ENCODE measurements around the gene BIRC2. TPM values are rescaled to one million over a fixed set of nuclear protein-coding genes. Genes with fewer than 3 reads are reported as not detected.

Gene BIRC2
- total RNA-seq, 1 donor from 2014 or later = 56.6 TPM

- H3K36me3 ChIP-seq (ENCODE audit: control insufficient read depth, insufficient read depth, low read length) = peaks cover 10% of the 10 kb centered on the region
- FAIRE-seq = no peak
Observed at GRCh38 chr11:102401905-102402304, 54.9 kb downstream of the BIRC2 start.

GRCh38 chr11:102402548-102402947 is 55.5 kb downstream of the BIRC2 start:
- TF ChIP-seq CTCF (IDR thresholded peaks at IDR 0.05; ENCODE audit: insufficient read depth, low read length, severe bottlenecking) = no peak
- Histone ChIP-seq H3K27me3 (ENCODE audit: control insufficient read depth, insufficient read depth, low read length) (no peaks in the 10 kb centered on the region), H3K4me3 (ENCODE audit: low read depth, low read length) (no peak overlapping the region), H3K36me3 (ENCODE audit: control insufficient read depth, insufficient read depth, low read length) (peaks cover 12% of the 10 kb centered on the region)
- DNase-seq (ENCODE audit: low read depth) (no peak), FAIRE-seq (no peak)

More at GRCh38 chr11:102401905-102402304, 54.9 kb downstream of the BIRC2 start:
- H3K4me3 ChIP-seq (ENCODE audit: low read depth, low read length) = no peak overlapping the region
- H3K27me3 ChIP-seq (ENCODE audit: control insufficient read depth, insufficient read depth, low read length) = no peaks in the 10 kb centered on the region
- TF ChIP-seq CTCF (IDR thresholded peaks at IDR 0.05; ENCODE audit: insufficient read depth, low read length, severe bottlenecking) = no peak
- DNase-seq (ENCODE audit: low read depth) = no peak

DNA sequence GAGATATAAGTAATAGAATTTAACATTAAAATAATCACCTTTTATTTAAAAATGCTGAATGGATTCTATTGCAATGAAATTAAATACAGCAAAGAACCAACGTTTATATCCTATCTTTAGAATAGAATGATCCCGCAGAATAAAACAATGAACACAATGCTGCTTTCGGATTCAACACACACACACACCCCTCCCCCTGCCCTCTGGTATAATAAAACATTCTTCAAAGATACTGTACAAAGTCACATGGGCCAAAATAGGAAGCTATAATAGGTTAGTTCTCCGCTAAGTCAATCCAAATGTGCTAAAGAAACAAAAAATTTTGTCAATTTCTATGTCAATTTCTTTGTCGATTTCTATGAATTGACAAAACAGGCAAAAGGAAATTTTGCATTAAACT is 58.5 kb downstream of the BIRC2 start:
- no peaks in the 10 kb centered on the region for H3K27me3 ChIP-seq (ENCODE audit: control insufficient read depth, insufficient read depth, low read length)
- FAIRE-seq = no peak
- H3K36me3 ChIP-seq (ENCODE audit: control insufficient read depth, insufficient read depth, low read length) = peaks cover 13% of the 10 kb centered on the region
- DNase-seq (ENCODE audit: low read depth) = no peak
- H3K4me3 ChIP-seq (ENCODE audit: low read depth, low read length) = no peak overlapping the region
- no peak for TF ChIP-seq CTCF (IDR thresholded peaks at IDR 0.05; ENCODE audit: insufficient read depth, low read length, severe bottlenecking)

GRCh38 chr11:102406099-102406498 is 59.1 kb downstream of the BIRC2 start:
- no peak for DNase-seq (ENCODE audit: low read depth)
- Histone ChIP-seq H3K27me3 (ENCODE audit: control insufficient read depth, insufficient read depth, low read length) (no peaks in the 10 kb centered on the region), H3K36me3 (ENCODE audit: control insufficient read depth, insufficient read depth, low read length) (peaks cover 13% of the 10 kb centered on the region), H3K4me3 (ENCODE audit: low read depth, low read length) (no peak overlapping the region)
- no peak for TF ChIP-seq CTCF (IDR thresholded peaks at IDR 0.05; ENCODE audit: insufficient read depth, low read length, severe bottlenecking)
- no peak for FAIRE-seq

GRCh38 chr11:102407901-102408300 is 60.9 kb downstream of the BIRC2 start:
- H3K27me3 ChIP-seq (ENCODE audit: control insufficient read depth, insufficient read depth, low read length) = no peaks in the 10 kb centered on the region
- TF ChIP-seq CTCF (IDR thresholded peaks at IDR 0.05; ENCODE audit: insufficient read depth, low read length, severe bottlenecking) = no peak
- no peak overlapping the region for H3K4me3 ChIP-seq (ENCODE audit: low read depth, low read length)
- no peak for FAIRE-seq
- DNase-seq (ENCODE audit: low read depth) = no peak
- H3K36me3 ChIP-seq (ENCODE audit: control insufficient read depth, insufficient read depth, low read length) = peaks cover 10% of the 10 kb centered on the region

GRCh38 chr11:102408339-102408738 is 61.3 kb downstream of the BIRC2 start:
- H3K4me3 ChIP-seq (ENCODE audit: low read depth, low read length) = no peak overlapping the region
- DNase-seq (ENCODE audit: low read depth) = no peak
- FAIRE-seq = no peak
- no peak for TF ChIP-seq CTCF (IDR thresholded peaks at IDR 0.05; ENCODE audit: insufficient read depth, low read length, severe bottlenecking)
- H3K36me3 ChIP-seq (ENCODE audit: control insufficient read depth, insufficient read depth, low read length) = peaks cover 10% of the 10 kb centered on the region
- H3K27me3 ChIP-seq (ENCODE audit: control insufficient read depth, insufficient read depth, low read length) = no peaks in the 10 kb centered on the region

Data from bronchial epithelial cell (primary cell).